HG02981 (cell line): Measurements from ENCODE around the gene PARP9.

Experiments used
- ATAC-seq: cut with Tn5 transposase; IDR thresholded peaks from one replicate; pipeline ENCODE4 v1.9.1; 2021; ENCODE audit warnings: mild to moderate bottlenecking, moderate library complexity; ENCODE audit not compliant: unreplicated experiment

The PARP9 gene

DNA sequence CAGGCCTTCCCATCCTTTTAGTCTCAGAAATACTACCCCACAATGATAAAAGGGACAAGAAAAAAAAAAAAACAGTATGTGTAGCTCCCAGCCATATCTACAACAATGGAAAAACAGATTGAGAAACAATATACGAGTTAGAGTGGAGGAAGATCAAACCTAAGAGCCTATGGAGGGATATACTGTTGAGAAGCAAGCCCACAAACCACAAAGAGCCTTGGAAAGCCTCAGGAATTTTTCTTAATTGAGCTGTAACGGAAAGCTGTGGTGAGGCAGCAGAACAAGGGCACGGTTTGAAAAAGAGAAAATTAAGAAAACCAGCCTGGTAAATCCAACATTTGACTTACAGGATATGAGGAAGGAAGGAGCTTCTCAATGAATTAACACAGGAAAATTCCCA, 70.8 kb downstream of the PARP9 start:
- ATAC-seq, result no peak

DNA sequence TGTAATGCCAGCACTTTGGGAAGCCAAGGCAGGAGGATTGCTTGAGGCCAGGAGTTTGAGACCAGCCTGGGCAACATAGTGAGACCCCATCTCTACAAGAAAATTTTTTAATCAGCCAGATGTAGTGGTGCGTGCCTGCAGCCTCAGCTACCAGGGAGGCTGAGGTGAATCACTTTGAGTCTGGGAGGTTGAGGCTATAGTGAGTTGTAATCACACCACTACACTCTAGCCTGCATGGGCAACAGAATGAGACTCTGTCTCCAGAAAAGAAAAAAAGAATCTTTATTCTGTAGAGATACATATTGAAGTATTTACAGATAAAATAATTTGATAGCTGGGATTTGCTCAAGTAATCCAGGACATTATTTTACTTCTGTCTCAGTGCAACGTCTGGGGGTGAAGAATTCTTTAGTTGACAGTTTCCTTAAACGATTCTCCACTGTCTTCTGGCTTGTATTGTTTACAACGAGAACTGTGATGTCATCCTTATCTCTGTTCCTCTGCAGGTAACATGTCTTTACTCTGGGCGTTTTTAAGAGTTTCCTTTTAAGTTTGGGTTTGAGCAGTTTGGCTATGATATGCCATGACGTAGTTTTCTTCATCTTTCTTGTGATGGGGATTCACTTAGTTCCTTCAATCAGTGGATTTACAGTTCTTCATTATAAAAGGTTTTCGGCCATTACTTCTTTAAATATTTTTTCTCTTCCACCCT, 75.7 kb downstream of the PARP9 start:
- no peak for ATAC-seq

DNA sequence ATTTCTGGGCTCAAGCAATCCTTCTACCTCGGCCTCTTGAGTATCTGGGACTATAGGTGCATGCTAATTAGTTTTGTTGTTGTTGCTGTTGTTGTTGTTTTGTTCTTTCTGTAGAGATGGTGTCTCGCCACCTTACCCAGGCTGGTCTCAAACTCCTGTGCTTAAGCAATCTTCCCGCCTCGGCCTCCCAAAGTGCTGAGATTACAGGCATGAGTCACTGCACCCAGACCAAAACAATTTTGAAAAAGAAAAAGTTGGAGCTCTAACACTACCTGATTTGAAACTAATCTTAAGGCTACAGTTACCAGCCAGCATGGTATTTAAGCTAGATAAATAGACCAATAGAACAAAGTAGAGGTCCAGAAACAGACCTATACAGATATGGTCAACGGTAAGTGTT, 79.1 kb downstream of the PARP9 start:
- no peak for ATAC-seq

DNA sequence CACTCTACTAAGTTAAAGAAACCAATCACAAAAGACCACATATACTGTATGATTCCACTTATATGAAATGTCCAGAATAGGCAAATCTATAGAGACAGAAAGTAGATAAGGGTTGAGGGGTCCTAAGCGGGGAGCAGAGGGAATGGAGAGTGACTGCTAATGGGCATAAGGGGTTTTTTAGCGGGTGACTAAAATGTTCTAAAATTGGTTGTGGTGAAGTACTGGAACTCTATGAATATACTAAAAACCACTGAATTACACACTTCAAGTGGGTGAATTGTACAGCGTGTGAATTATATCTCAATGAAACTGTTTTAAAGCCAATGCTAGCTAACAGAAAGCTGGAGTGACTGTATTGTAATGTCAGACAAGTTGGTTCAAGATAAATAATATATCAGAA, 82.7 kb downstream of the PARP9 start:
- ATAC-seq, result peak; percentile 37
